H1 (cell line): ENCODE data around the gene CIB2. TPM values are rescaled to one million over a fixed set of nuclear protein-coding genes. Genes with fewer than 3 reads are reported as not detected.

ENCODE experiments used
- CTCF ChIA-PET: fragments of 300-600 bp; sonication (Branson Sonifier 250); formaldehyde crosslinking; loops from one replicate; lab custom pipeline; 2021; ENCODE audit not compliant: partially characterized antibody; lab: Charles Lee
- POLR2A ChIA-PET: fragments of 300-600 bp; sonication (Branson Sonifier 250); formaldehyde crosslinking; loops from one replicate; lab custom pipeline; 2021; ENCODE audit warnings: inconsistent platforms; ENCODE audit not compliant: partially characterized antibody; lab: Charles Lee
- DNase-seq, 2 experiments: peaks; one replicate each; pipeline versions ENCODE4 v3.0.0 to v3.0.0-alpha.2; 2010 to 2022; ENCODE audit warnings: low spot score in 2 of 2, low read depth in 1 of 2, mixed read lengths in 1 of 2
- FAIRE-seq: peaks from 2 replicates; lab custom pipeline; 2011; peaks lifted over from hg19 to GRCh38; lab: Jason Lieb, UNC
- H2AFZ ChIP-seq: 2 replicates; pipeline ENCODE4 v1.8.1; 2012; ENCODE audit warnings: low read length, inconsistent platforms
- H2AK5ac ChIP-seq: 2 replicates; pipeline ENCODE4 v1.6.1; 2013; ENCODE audit warnings: low read depth, low read length
- H2BK120ac ChIP-seq: replicated peaks from 2 replicates; pipeline ENCODE3; 2013; ENCODE audit warnings: low read depth, low read length, inconsistent platforms
- H2BK12ac ChIP-seq: 2 replicates; pipeline ENCODE4 v1.6.1; 2013; ENCODE audit warnings: low read depth, low read length
- H2BK15ac ChIP-seq: 2 replicates; pipeline ENCODE4 v1.6.1; 2013; ENCODE audit warnings: low read length
- H2BK20ac ChIP-seq: 2 replicates; pipeline ENCODE4 v1.6.1; 2013; ENCODE audit warnings: low read length
- H2BK5ac ChIP-seq: 2 replicates; pipeline ENCODE4 v1.6.1; 2013; ENCODE audit warnings: low read depth, low read length
- H3K14ac ChIP-seq: 2 replicates; pipeline ENCODE4 v1.6.1; 2013; ENCODE audit warnings: inconsistent platforms; ENCODE audit not compliant: insufficient read length
- H3K18ac ChIP-seq: 2 replicates; pipeline ENCODE4 v1.6.1; 2013; ENCODE audit warnings: low read length; ENCODE audit errors: extremely low read depth
- H3K23ac ChIP-seq: 2 replicates; pipeline ENCODE4 v1.6.1; 2013; ENCODE audit warnings: inconsistent platforms; ENCODE audit not compliant: insufficient read length
- H3K23me2 ChIP-seq: 2 replicates; pipeline ENCODE4 v1.6.1; 2013; ENCODE audit warnings: low read depth, low read length
- H3K27ac ChIP-seq: 2 replicates; pipeline ENCODE4 v1.6.1; 2011; ENCODE audit warnings: low read depth, low read length, inconsistent platforms
- H3K27me3 ChIP-seq, 4 experiments: replicated peaks in 1 of 4; 1 replicate in 1 of 4; 2 replicates in 3 of 4; pipeline versions ENCODE4 v1.6.1 to v1.8.1; 2011 to 2013; ENCODE audit warnings: low read length in 3 of 4, mild to moderate bottlenecking in 3 of 4, inconsistent platforms in 2 of 4, mixed read lengths in 2 of 4, moderate library complexity in 1 of 4; ENCODE audit not compliant: control insufficient read depth in 3 of 4, insufficient read depth in 3 of 4; ENCODE audit errors: extremely low read depth in 1 of 4
- H3K36me3 ChIP-seq, 4 experiments: 2 replicates each; pipeline versions ENCODE4 v1.6.1 to v1.8.1; 2011 to 2013; ENCODE audit warnings: mild to moderate bottlenecking in 4 of 4, low read length in 3 of 4, moderate library complexity in 2 of 4, control low read depth in 1 of 4, inconsistent platforms in 1 of 4; ENCODE audit not compliant: insufficient read depth in 4 of 4, control insufficient read depth in 2 of 4
- H3K4ac ChIP-seq: replicated peaks from 2 replicates; pipeline ENCODE3; 2013; ENCODE audit warnings: low read length, low read depth, mixed read lengths, inconsistent platforms; ENCODE audit not compliant: insufficient read length
- H3K4me1 ChIP-seq, 4 experiments: replicated peaks in 1 of 4; 1 replicate in 1 of 4; 2 replicates in 3 of 4; pipeline versions ENCODE4 v1.6.1 to v1.8.1; 2011 to 2013; ENCODE audit warnings: low read length in 3 of 4, inconsistent platforms in 2 of 4, mixed read lengths in 1 of 4; ENCODE audit not compliant: insufficient read depth in 4 of 4, control insufficient read depth in 3 of 4
- H3K4me2 ChIP-seq, 2 experiments: 2 replicates each; pipeline versions ENCODE4 v1.6.1 to v1.8.1; 2011 to 2013; ENCODE audit warnings: low read depth in 2 of 2, low read length in 2 of 2, control low read depth in 1 of 2, inconsistent platforms in 1 of 2, mild to moderate bottlenecking in 1 of 2; ENCODE audit not compliant: insufficient read depth in 1 of 2
- H3K4me3 ChIP-seq, 4 experiments: fragments of 200-600, 300-600 bp in 1 of 4; sonication (generic), shearing (Covaris generic), sonication (Bioruptor Twin) in 1 of 4; 2 replicates each; pipeline versions ENCODE4 v1.5.1 to v1.8.1; 2011 to 2016; ENCODE audit warnings: low read length in 4 of 4, low read depth in 3 of 4, control low read depth in 2 of 4, inconsistent platforms in 2 of 4, mild to moderate bottlenecking in 2 of 4, mixed read lengths in 1 of 4, moderate library complexity in 1 of 4; ENCODE audit not compliant: insufficient read depth in 2 of 4; ENCODE audit errors: extremely low read depth in 1 of 4
- H3K56ac ChIP-seq: replicated peaks from 2 replicates; pipeline ENCODE3; 2013; ENCODE audit warnings: low read depth, mild to moderate bottlenecking, mixed read lengths, low read length, inconsistent platforms; ENCODE audit not compliant: insufficient read length
- H3K79me1 ChIP-seq: 2 replicates; pipeline ENCODE4 v1.6.1; 2013; ENCODE audit warnings: low read depth, low read length, control low read depth
- H3K79me2 ChIP-seq, 2 experiments: 2 replicates each; pipeline versions ENCODE4 v1.6.1 to v1.8.1; 2012 to 2013; ENCODE audit warnings: low read length in 2 of 2, mild to moderate bottlenecking in 2 of 2, inconsistent platforms in 1 of 2; ENCODE audit not compliant: insufficient read depth in 2 of 2, control insufficient read depth in 1 of 2
- H3K9ac ChIP-seq, 4 experiments: replicated peaks in 1 of 4; 1 replicate in 1 of 4; 2 replicates in 3 of 4; pipeline versions ENCODE4 v1.6.1 to v1.8.1; 2011 to 2013; ENCODE audit warnings: low read depth in 3 of 4, low read length in 3 of 4, control low read depth in 2 of 4, mild to moderate bottlenecking in 2 of 4, moderate library complexity in 2 of 4, inconsistent platforms in 1 of 4; ENCODE audit errors: extremely low read depth in 1 of 4
- H3K9me3 ChIP-seq, 2 experiments: 2 replicates each; pipeline versions ENCODE4 v1.6.1 to v1.8.1; 2012 to 2013; ENCODE audit warnings: mild to moderate bottlenecking in 2 of 2, moderate library complexity in 2 of 2, control low read depth in 1 of 2, inconsistent platforms in 1 of 2, low read depth in 1 of 2, low read length in 1 of 2, mixed read lengths in 1 of 2; ENCODE audit not compliant: insufficient read depth in 2 of 2
- H4K20me1 ChIP-seq, 2 experiments: replicated peaks in 1 of 2; 2 replicates each; pipeline versions ENCODE3 to v1.8.1; 2011 to 2013; ENCODE audit warnings: inconsistent platforms in 2 of 2, low read length in 2 of 2, mild to moderate bottlenecking in 1 of 2; ENCODE audit not compliant: insufficient read depth in 2 of 2, control insufficient read depth in 1 of 2
- H4K5ac ChIP-seq: 2 replicates; pipeline ENCODE4 v1.6.1; 2013; ENCODE audit warnings: low read length, low read depth, mixed read lengths, inconsistent platforms; ENCODE audit not compliant: insufficient read length
- H4K8ac ChIP-seq: 2 replicates; pipeline ENCODE4 v1.8.0; 2013; ENCODE audit warnings: mild to moderate bottlenecking, moderate library complexity, low read length, inconsistent platforms; ENCODE audit not compliant: insufficient read depth; ENCODE audit errors: extremely low read depth
- H4K91ac ChIP-seq: replicated peaks from 2 replicates; pipeline ENCODE3; 2013; ENCODE audit warnings: low read length, mixed read lengths, inconsistent platforms; ENCODE audit not compliant: insufficient read length
- BCL11A ChIP-seq, 2 experiments: IDR thresholded peaks; one replicate each; pipeline ENCODE4 v1.6.1; 2011; ENCODE audit warnings: low read depth in 2 of 2, low read length in 2 of 2, mild to moderate bottlenecking in 2 of 2
- BRCA1 ChIP-seq: IDR thresholded peaks from 2 replicates; pipeline ENCODE4 v1.6.1; 2012; ENCODE audit warnings: low read depth, low read length, improper control_type of control experiment
- CHD1 ChIP-seq: IDR thresholded peaks from 2 replicates; pipeline ENCODE4 v1.6.1; 2012; ENCODE audit warnings: low read depth, low read length, improper control_type of control experiment
- CTCF ChIP-seq, 3 experiments: IDR thresholded peaks; 1 replicate in 2 of 3; 2 replicates in 1 of 3; pipeline versions ENCODE4 v1.5.1 to v1.6.1; 2011; ENCODE audit warnings: low read length in 3 of 3, mild to moderate bottlenecking in 3 of 3, inconsistent platforms in 2 of 3, low read depth in 1 of 3, moderate library complexity in 1 of 3; ENCODE audit not compliant: insufficient read depth in 1 of 3; ENCODE audit errors: control extremely low read depth in 1 of 3
- HDAC2 ChIP-seq, 2 experiments: fragments of 300-600 bp in 1 of 2; sonication (generic) in 1 of 2; IDR thresholded peaks; 2 replicates each; pipeline ENCODE4 v1.6.1; 2011 to 2012; ENCODE audit warnings: low read depth in 2 of 2, low read length in 2 of 2, mild to moderate bottlenecking in 2 of 2, moderate library complexity in 2 of 2, borderline replicate concordance in 1 of 2, inconsistent platforms in 1 of 2
- KDM4A ChIP-seq: IDR thresholded peaks from one replicate; pipeline ENCODE4 v1.7.1; 2012; ENCODE audit warnings: low read depth, mild to moderate bottlenecking, moderate library complexity, low read length, inconsistent platforms; ENCODE audit not compliant: severe bottlenecking
- NRF1 ChIP-seq: IDR thresholded peaks from 2 replicates; pipeline ENCODE4 v1.6.1; 2011; ENCODE audit warnings: mild to moderate bottlenecking, low read depth, low read length, improper control_type of control experiment
- RXRA ChIP-seq: IDR thresholded peaks from 2 replicates; pipeline ENCODE4 v1.6.1; 2011; ENCODE audit warnings: low read depth, mild to moderate bottlenecking, low read length, moderate library complexity; ENCODE audit not compliant: insufficient read depth
- SP1 ChIP-seq: IDR thresholded peaks from 2 replicates; pipeline ENCODE4 v1.6.1; 2011; ENCODE audit warnings: low read depth, low read length
- SP2 ChIP-seq: IDR thresholded peaks from 2 replicates; pipeline ENCODE4 v1.6.1; 2012; ENCODE audit warnings: mild to moderate bottlenecking, low read length, inconsistent platforms
- USF2 ChIP-seq: IDR thresholded peaks from 2 replicates; pipeline ENCODE4 v1.6.1; 2011; ENCODE audit warnings: low read length, improper control_type of control experiment
- WGBS, 2 experiments: shearing (Covaris generic) in 1 of 2; methylation state at CpG; one replicate each; pipeline versions ENCODE4 v1.1.6 to v1.1.7; 2013 to 2015; ENCODE audit warnings: low lambda C conversion rate in 2 of 2, mixed read lengths in 2 of 2, inconsistent platforms in 1 of 2, low coverage in 1 of 2, missing lambda C conversion rate in 1 of 2; ENCODE audit not compliant: insufficient replicate concordance in 2 of 2, insufficient coverage in 1 of 2, insufficient read length in 1 of 2; ENCODE audit errors: extremely low coverage in 1 of 2, missing lambda C conversion rate in 1 of 2; 5-methylcytosine and 5-hydroxymethylcytosine counted together
- polyA plus RNA-seq, 7 experiments: library from polyadenylated mRNA; depleted of rRNA in 3 of 7; stranded (reverse) in 5 of 7; unstranded in 2 of 7; fragments of >200 nt in 5 of 7; fragments of 200-250 nt in 2 of 7; gene quantifications; 1 replicate in 5 of 7; 2 replicates in 1 of 7; 4 replicates in 1 of 7; pipeline versions ENCODE4 v1.2.1 to v1.2.3, GENCODE V29; 2011 to 2013; ENCODE audit warnings: missing spikeins in 2 of 7, mixed read lengths in 2 of 7
- total RNA-seq: library from RNA; stranded (reverse); fragmentation: NEBNext Ultra II Directional; extraction: Animal tissue kit (Norgen Biotek cat#: 25700); gene quantifications from 2 replicates; pipeline ENCODE4 v1.2.1, GENCODE V29; 2021

CIB2 gene
- total and polyA plus RNA-seq, 2 of the 8 experiments (the other 6 are each of a cell fraction or from before 2014, with no cell fraction given): 41.5 to 45.8 TPM

GRCh38 chr15:78107471-78107870 lies 23.8 kb downstream of the CIB2 start:
- no peaks in the 10 kb centered on the region for H3K27me3 ChIP-seq
- no peak overlapping the region for H2BK5ac ChIP-seq
- no peaks in the 10 kb centered on the region for H3K4me1 ChIP-seq
- no peak overlapping the region for H2AFZ ChIP-seq
- no peak overlapping the region for H3K9ac ChIP-seq
- H3K23ac ChIP-seq: no peak overlapping the region
- no peaks in the 10 kb centered on the region for H3K79me2 ChIP-seq
- FAIRE-seq: no peak
- H2BK120ac ChIP-seq: no peak overlapping the region
- no peaks in the 10 kb centered on the region for H3K79me1 ChIP-seq
- H3K14ac ChIP-seq: no peak overlapping the region
- H4K91ac ChIP-seq: no peak overlapping the region
- DNase-seq: no peak
- H3K23me2 ChIP-seq: no peaks in the 10 kb centered on the region
- H4K20me1 ChIP-seq: no peaks in the 10 kb centered on the region
- H3K56ac ChIP-seq: no peak overlapping the region
- H3K9me3 ChIP-seq: no peaks in the 10 kb centered on the region
- POLR2A ChIA-PET: no interaction called here
- no peak overlapping the region for H3K18ac ChIP-seq
- no peak overlapping the region for H3K4ac ChIP-seq
- H3K36me3 ChIP-seq: peaks cover 0 to 6% (median 1%) of the 10 kb centered on the region in 4 experiments; a peak in 3 of 8 replicates
- no peak overlapping the region for H3K27ac ChIP-seq
- no peak overlapping the region for H2AK5ac ChIP-seq
- H2BK15ac ChIP-seq: no peak overlapping the region
- no peak overlapping the region for H3K4me3 ChIP-seq
- H4K5ac ChIP-seq: no peak overlapping the region
- no peak overlapping the region for H2BK12ac ChIP-seq
- CTCF ChIA-PET: interaction anchor here (0.8 to 16.8 kb wide), 37 partner anchors 10 to 223 kb away, joined by 3 to 226 read pairs (median 8); partner anchors contain the start of genes CIB2 and SH2D7
- H4K8ac ChIP-seq: no peak overlapping the region
- WGBS, 2 experiments: 89% methylated on average over 8 of the region's 8 CpGs; no CpG with 5 or more reads in 1 of the 2 experiments
- no peak overlapping the region for H3K4me2 ChIP-seq
- no peak overlapping the region for H2BK20ac ChIP-seq
- TF ChIP-seq RXRA (no peak), SP1 (no peak), CTCF (IDR thresholded peaks at IDR 0.05; ENCODE audit: control extremely low read depth in 1 of 3, insufficient read depth in 1 of 3, low read depth in 1 of 3, low read length in 3 of 3) (no peak), NRF1 (no peak), BCL11A (IDR thresholded peaks at IDR 0.05; ENCODE audit: low read depth in 2 of 2, low read length in 2 of 2) (no peak), HDAC2 (IDR thresholded peaks at IDR 0.05; ENCODE audit: borderline replicate concordance in 1 of 2, low read depth in 2 of 2, low read length in 2 of 2) (no peak), USF2 (no peak), KDM4A (no peak), CHD1 (no peak), SP2 (no peak), BRCA1 (no peak)
